Uterus (tissue), 2 donors: Measurements from ENCODE around the gene SOHLH1.

ENCODE experiments used
- POLR2A ChIP-seq, 2 donors: fragments of 450-650 bp; IDR thresholded peaks; one replicate each; pipeline ENCODE4 v1.6.1; 2016; ENCODE audit warnings: antibody characterized with exemption in 2 of 2, mild to moderate bottlenecking in 1 of 2, moderate library complexity in 1 of 2
- TF ChIP-seq, protein P1 (sequence below), 4 experiments: fragments of 200-600 bp in 2 of 4; fragments of 450-650 bp in 2 of 4; sonication (generic) in 2 of 4; IDR thresholded peaks; one replicate each; pipeline ENCODE4 v1.5.1; 2016 to 2019; ENCODE audit warnings: antibody characterized with exemption in 4 of 4, mild to moderate bottlenecking in 2 of 4, moderate library complexity in 1 of 4

DNA sequence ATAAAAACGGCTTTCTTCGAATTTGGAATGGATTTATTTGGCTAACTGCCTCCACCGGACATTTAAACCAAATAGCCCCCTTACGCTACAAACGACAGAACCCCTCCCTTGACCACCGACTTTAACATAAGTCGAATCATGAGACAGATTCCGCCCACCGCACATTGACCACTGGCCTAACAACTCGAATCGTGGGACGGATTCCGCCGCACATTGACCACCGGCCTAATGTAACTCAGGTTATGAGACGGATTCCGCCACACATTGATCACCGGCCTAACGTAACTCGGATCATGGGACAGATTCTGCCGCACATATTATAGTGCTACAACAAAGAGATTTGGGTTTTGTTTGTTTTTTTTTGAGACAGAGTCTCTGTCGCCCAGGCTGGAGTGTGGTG, 38.9 kb downstream of the SOHLH1 start:
- TF ChIP-seq, protein P1, sequence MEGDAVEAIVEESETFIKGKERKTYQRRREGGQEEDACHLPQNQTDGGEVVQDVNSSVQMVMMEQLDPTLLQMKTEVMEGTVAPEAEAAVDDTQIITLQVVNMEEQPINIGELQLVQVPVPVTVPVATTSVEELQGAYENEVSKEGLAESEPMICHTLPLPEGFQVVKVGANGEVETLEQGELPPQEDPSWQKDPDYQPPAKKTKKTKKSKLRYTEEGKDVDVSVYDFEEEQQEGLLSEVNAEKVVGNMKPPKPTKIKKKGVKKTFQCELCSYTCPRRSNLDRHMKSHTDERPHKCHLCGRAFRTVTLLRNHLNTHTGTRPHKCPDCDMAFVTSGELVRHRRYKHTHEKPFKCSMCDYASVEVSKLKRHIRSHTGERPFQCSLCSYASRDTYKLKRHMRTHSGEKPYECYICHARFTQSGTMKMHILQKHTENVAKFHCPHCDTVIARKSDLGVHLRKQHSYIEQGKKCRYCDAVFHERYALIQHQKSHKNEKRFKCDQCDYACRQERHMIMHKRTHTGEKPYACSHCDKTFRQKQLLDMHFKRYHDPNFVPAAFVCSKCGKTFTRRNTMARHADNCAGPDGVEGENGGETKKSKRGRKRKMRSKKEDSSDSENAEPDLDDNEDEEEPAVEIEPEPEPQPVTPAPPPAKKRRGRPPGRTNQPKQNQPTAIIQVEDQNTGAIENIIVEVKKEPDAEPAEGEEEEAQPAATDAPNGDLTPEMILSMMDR (IDR thresholded peaks at IDR 0.05) = no peak
- no peak for TF ChIP-seq POLR2A (IDR thresholded peaks at IDR 0.05)
